ENCODE measurements around the gene LDAH.

LDAH gene

GRCh38 chr2:20829861-20830260 is 7.0 kb upstream of the LDAH start (continued):
- no peak for TF ChIP-seq ZNF513 (tag by site-specific recombination; IDR thresholded peaks at IDR 0.05)

GRCh38 chr2:20823917-20824316 is 1.0 kb upstream of the LDAH start:
- no peaks in the 10 kb centered on the region for H3K4me1 ChIP-seq (ENCODE audit: control insufficient read depth, insufficient read depth, low read length)
- H3K27ac ChIP-seq (ENCODE audit: extremely low read depth, low read depth, low read length), result no peak overlapping the region
- CTCF ChIA-PET, result interaction anchor here (0.9 kb wide), 1 partner anchor 22 kb away, joined by 3 read pairs; no protein-coding TSS in a partner anchor
- no peaks in the 10 kb centered on the region for H3K9me3 ChIP-seq (ENCODE audit: control insufficient read depth, insufficient read depth, low read depth, low read length)
- no peaks in the 10 kb centered on the region for H3K36me3 ChIP-seq (ENCODE audit: control insufficient read depth in 2 of 2, insufficient read depth in 1 of 2, low read length in 2 of 2)
- H3K4me3 ChIP-seq (ENCODE audit: low read depth, low read length), result no peak overlapping the region
- POLR2A ChIA-PET, result interaction anchor here (0.6 kb wide), 1 partner anchor 172 kb away, joined by 3 read pairs; no protein-coding TSS in a partner anchor
- TF ChIP-seq ZNF449 (tag by site-specific recombination; IDR thresholded peaks at IDR 0.05) (no peak), ZBTB10 (tag by site-specific recombination; IDR thresholded peaks at IDR 0.05) (no peak), PRDM2 (tag by site-specific recombination; IDR thresholded peaks at IDR 0.05; ENCODE audit: borderline replicate concordance) (no peak), ZNF423 (tag by site-specific recombination; IDR thresholded peaks at IDR 0.05) (no peak), BCL6B (tag by site-specific recombination; IDR thresholded peaks at IDR 0.05) (no peak), ZNF280D (tag by site-specific recombination; IDR thresholded peaks at IDR 0.05) (no peak)
